NK-92 treated with Interleukin-12 subunit alpha and Interleukin-12 subunit beta, amount 100 ng/mL, for 24 hours (cell line): ENCODE measurements around the gene MTUS2.

ENCODE experiments used
- DNase-seq: peaks from one replicate; lab custom pipeline; 2025; lab: John Stamatoyannopoulos, UW

MTUS2 gene

GRCh38 chr13:29508130-29508875 is 688.2 kb downstream of the MTUS2 start:
- DNase-seq = peak; percentile 36

DNA sequence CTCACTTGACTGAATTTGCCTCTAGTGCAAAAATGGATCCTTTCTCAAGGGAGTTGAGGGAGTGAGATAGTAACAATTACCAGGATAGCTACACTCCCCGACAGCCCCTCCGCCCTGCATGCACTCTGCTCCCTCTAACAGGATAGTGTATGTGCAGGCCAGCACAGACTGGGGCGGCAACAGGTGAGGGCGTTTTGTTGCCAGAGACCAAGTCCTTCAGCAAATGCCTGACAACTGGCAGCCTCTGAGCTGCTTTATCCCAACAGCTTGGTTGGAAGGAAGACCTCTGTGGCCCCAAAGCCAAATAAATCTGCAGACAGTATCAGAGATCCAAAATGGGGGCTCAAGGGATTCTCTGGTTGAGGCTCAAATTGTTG is 688.7 kb downstream of the MTUS2 start:
- no peak for DNase-seq

DNA sequence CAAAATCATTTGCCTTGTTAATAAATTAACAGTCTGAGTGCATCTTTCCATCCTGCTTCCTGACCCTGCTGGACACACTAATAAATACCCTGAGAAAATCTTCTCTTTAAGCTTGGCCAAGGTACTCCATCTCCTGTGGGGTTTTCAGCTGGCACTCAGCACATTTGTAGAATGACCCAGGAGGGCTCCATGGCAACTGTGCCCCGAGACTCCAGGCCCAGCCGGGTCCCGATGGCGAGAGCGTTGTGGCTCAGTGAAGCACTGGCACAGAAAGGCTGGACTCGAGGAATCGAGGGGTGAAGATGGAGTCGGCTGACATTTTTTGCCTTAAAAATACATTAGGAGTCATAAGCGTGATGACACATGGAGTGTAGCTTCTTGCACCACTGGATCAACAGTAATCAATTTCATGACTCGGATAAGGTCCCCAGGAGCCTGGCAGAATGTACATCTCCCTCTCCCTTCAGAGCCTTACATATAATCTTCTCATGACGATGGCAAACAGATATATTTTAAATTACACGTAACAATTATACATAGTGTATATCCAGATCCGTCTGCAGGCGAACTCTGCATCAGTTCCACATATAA is 690.0 kb downstream of the MTUS2 start:
- DNase-seq = no peak

DNA sequence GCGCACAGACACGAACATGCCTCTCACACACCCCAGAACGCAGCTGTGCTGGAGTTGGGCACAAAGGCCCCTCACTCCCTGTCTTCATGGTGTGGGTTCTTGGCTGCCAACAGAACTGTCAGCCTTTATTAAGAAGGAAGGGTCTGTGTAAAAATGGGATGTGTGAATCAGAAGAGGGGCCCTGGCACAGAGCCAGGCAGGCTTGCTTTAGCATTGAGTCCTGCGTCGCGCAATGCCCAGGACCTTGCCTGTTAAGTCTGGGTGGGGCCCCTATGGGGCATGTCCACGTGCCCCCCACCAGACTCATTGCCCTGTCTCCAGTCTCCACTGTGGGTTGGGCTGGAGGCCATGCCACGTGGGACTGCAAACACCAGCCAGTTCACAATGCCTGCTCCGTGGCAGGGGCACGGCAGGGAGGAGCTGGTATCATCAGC is 690.5 kb downstream of the MTUS2 start:
- no peak for DNase-seq

GRCh38 chr13:29511106-29511796 is 691.1 kb downstream of the MTUS2 start:
- DNase-seq = no peak

DNA sequence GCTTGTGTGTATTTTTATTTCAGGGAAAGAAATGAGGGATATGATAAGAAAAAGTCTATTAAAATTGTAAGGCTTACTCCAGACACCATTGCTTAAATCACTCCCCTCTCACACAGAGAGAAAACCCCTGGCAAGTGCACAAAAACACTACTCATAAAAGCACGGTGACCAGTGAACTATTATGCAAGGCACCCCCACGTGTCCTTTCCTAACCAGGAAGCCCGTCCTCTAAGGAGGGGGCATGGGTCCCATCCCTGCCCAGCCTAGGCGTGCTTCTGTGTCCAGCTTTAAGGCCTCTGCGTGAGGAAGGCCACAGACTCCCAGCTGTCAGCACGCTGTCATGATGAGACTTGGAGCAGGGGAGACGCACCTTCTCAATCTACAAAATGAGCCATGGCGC is 691.8 kb downstream of the MTUS2 start:
- DNase-seq = no peak

DNA sequence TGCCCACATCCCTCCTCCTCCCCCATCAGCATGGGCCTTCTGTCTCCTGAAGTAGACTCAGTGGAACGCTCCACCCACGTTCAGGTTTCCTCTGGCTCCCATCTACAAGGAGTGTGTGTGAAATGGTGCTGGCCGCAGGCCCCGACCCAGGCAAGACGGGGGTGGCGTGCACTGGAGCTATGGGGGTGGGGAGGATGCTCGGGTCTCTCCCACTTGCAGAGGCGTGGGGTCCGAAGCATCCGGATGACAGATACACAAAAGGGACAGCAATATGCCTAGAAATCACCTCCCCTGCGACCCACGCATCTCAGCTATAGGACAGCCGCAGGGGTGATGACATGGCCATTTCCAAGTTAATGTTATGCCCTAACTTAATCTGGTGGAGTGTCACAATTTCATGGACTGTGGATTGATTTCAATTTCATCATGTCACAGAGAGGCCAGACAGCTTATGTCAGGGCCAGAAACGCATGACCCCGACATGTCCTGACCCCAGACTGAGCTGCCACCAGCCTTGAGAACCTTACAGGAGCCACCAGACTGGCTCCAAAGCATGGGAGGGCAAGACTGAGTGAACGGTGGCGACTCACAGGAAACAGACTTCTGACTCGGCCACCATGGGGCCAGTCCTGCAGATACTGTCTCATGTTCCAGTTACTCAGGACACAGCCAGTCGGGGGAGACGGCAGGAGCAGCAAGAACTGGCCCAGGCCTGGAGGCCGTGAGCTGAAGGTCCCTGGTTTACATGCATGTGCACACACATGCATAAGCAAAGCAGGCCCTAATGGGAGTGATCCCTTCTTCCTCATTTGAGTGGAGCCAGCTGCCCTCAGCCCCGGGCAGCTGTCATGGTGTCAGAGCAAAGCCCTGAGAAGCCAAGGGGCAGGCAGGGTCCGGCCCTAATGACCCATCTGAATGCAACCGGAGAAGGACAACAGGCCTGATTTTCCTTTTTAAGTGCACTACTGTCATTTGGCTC is 693.2 kb downstream of the MTUS2 start:
- no peak for DNase-seq

GRCh38 chr13:29513981-29514719 is 694.0 kb downstream of the MTUS2 start:
- no peak for DNase-seq

- no peak for DNase-seq
Measured at GRCh38 chr13:29514720-29515310, 694.7 kb downstream of the MTUS2 start.

- DNase-seq = no peak
Measured at GRCh38 chr13:29515372-29515771, 695.2 kb downstream of the MTUS2 start.

DNA sequence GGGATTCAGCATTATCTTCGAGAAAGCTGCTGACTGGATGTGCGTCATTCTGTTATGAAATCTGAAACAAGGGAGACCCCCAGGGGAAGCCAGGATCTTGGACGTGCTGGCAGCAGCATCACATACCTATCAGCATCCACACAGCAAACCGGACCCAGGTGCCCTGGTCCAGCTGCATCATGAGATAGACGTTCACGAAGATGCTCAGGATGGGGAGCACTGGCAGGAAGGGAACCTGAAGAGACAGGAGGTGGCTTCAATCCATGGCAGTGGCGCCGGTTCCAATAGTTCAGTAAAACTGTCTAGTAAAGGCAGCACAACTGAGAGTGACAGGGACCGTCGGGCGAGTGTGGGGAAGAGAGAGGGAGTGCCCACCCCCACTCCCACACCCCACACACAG is 695.9 kb downstream of the MTUS2 start:
- no peak for DNase-seq

GRCh38 chr13:29516880-29517279 is 696.7 kb downstream of the MTUS2 start:
- no peak for DNase-seq

GRCh38 chr13:29519921-29520320 is 699.8 kb downstream of the MTUS2 start:
- no peak for DNase-seq

- no peak for DNase-seq
Measured at GRCh38 chr13:29520671-29521070, 700.5 kb downstream of the MTUS2 start.

DNA sequence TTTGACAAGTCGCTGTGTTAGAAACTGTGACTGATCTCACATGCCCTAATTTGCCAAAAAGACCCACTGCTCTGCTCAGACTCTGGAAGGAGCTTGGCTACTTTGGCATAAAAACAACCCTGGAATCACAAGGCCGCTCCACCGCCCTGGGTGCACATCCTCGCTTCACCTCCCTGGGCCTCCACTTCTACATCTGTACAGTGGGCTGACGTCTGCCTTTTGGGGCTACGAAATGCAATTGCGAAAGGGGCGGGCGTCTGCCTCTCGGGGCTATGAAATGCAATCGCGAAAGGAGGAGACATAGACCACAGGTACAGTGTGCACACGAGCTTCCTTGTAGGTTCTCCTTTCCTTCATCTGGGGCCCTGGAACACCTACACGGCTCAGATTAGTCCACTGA is 701.2 kb downstream of the MTUS2 start:
- DNase-seq = no peak

GRCh38 chr13:29522044-29522685 is 702.0 kb downstream of the MTUS2 start:
- no peak for DNase-seq

GRCh38 chr13:29523199-29523961 is 703.2 kb downstream of the MTUS2 start:
- DNase-seq = no peak

DNA sequence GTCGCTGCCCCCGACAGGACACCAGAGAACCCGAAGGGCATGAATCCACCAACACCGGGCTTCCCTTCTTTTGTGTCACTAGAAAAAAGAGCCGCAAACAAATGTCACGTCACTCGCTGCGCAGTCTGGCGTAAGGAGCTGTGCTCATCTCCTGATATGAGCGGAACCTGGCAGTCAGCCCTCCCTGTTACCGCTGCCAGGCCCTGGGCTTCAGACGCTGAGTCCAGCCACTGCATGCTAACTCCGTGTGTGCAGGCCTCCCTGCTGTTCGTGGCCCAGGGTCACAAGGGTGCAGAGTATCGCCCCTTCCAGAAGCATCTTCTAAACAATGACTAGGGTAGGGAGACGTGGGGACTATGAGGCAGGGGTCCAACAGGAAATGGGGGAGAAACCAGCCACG is 704.0 kb downstream of the MTUS2 start:
- DNase-seq = no peak

DNA sequence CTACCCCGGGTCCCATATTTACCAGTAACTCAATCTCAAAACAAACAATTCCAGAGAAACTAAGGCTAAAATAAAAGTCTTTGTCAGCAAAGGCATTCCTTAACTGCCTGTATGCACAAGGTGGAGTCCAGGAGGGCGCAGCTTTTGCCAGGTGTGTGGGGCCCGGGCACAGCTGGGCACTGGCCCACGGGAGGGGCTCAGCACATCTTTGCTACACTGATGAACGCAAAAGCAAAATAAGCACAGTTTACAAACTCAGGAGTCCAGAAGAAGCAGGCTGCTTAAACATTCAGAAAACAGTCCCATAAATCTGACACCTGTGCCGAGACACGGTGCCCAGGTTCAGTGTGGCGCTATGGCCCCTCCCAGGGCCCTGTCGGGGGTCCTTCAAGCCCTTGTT is 704.5 kb downstream of the MTUS2 start:
- DNase-seq = no peak

DNA sequence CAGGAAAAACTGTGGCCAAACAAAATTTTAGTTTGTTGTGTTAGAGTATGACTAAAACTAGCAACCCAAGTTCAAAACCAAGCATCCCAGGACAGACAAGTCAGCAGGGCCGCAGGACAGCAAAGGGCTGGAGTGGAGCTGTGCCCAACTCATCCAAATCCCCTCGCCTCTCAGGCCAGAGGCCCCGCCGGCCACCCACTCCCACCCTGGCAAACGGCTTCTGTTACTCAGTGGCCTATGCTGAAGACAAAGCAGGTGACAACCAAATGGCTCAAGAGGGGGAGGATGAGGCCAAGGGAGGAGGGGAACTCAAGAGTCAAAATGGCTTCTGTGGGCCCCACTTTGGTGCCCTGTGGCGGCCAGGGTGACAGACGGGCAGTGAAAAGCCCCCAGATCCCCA is 705.6 kb downstream of the MTUS2 start:
- DNase-seq = no peak
